Activated CD4-positive, CD25-positive, alpha-beta regulatory T cell treated with anti-CD3 and anti-CD28 coated beads, Interleukin-2, amount 50 U/mL, for 72 hours (primary cell): ENCODE results near the gene PPP6R2.

Experiments
- DNase-seq: peaks from one replicate; pipeline ENCODE4 v3.0.0; 2021

PPP6R2 gene

DNA sequence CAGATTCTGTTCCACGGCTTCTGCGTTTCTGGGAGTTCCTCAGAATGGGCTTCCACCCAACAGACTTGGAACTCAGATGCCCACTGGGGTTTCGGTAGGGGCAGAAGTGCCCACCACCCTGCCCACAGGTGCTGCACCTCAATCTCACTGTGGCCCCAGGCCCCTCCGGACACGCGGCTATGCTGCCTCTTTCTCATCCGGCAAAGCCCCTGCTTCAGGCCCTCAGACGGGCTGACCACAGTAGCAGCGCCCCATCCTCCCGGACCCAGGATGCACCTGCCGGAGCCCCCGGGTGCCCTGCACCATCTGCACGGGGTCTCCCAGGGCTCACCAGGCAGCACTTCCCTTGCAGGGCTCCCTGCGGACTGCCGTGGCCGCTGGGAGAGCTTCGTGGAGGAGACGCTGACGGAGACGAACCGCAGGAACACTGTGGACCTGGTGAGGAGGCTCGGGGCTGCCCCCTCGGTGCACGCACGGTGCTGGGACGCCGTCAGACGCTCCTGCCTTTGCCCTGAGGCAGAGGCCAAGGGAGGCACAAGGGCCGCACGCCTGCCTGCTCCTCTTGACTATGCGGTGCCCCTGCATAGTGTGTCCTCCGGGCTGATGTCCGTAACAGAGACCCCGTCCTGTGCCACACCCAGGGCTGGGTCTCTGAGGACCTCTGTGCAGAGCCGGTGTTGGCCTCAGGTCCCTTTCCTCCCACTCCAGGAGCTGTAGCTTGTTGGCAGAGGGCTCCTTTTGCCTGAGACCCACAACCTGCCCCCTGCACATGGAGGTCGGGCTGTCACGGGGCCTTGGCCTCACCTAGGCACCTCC lies 93.1 kb downstream of the PPP6R2 start:
- DNase-seq, result no peak

DNA sequence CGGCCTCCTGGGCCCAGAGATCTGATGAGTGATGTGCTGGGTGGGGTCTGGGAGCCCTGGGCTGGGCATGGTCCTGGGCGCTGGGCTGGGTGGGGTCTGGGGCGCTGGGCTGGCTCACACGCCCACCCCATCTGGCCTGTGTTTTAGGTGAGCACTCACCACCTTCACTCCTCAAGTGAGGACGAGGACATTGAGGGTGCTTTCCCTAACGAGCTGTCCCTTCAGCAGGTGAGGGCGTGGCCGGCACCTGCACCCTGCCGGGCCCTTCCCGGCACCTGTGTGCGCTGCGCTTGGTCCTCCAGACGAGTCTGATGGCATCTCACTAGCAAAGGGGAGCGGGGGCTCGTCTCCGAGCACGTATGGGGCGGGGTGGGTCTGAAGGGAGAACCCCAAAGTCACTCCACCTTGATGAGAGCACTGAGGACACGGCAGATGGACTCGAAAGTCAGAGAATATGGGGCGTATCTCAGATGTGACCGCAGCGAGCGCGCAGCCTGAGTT lies 93.8 kb downstream of the PPP6R2 start:
- DNase-seq, result no peak

DNA sequence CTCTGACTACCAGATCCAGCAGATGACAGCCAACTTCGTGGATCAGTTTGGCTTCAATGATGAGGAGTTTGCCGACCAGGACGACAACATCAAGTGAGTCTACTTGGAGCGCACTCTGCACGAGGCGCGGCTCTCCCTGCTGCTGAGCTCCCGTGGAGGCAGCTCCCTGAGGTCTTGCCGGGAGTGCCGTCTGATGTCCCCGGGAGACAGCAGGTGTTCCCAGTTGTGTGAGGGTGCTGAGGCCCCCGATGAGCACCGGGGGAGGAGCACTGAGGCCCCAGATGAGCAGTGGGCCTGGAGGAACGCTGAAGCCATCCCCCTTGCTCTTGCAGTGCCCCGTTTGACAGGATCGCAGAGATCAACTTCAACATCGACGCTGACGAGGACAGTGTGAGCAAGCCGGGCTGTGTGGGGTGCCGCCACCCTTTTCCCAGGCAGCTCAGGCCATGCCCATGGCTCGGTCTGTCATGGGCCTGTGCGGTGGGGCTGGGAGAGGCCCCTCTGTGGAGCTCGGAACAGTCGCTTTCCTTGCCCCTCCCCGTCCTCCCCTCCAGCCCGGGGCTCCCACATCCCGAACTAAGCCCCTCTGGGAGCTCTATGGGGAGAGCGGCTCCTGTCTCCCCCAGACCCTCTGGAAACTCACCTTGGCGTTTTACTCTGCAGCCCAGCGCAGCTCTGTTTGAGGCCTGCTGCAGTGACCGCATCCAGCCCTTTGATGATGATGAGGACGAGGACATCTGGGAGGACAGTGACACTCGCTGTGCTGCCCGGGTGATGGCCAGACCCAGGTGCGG lies 94.6 kb downstream of the PPP6R2 start:
- no peak for DNase-seq

DNA sequence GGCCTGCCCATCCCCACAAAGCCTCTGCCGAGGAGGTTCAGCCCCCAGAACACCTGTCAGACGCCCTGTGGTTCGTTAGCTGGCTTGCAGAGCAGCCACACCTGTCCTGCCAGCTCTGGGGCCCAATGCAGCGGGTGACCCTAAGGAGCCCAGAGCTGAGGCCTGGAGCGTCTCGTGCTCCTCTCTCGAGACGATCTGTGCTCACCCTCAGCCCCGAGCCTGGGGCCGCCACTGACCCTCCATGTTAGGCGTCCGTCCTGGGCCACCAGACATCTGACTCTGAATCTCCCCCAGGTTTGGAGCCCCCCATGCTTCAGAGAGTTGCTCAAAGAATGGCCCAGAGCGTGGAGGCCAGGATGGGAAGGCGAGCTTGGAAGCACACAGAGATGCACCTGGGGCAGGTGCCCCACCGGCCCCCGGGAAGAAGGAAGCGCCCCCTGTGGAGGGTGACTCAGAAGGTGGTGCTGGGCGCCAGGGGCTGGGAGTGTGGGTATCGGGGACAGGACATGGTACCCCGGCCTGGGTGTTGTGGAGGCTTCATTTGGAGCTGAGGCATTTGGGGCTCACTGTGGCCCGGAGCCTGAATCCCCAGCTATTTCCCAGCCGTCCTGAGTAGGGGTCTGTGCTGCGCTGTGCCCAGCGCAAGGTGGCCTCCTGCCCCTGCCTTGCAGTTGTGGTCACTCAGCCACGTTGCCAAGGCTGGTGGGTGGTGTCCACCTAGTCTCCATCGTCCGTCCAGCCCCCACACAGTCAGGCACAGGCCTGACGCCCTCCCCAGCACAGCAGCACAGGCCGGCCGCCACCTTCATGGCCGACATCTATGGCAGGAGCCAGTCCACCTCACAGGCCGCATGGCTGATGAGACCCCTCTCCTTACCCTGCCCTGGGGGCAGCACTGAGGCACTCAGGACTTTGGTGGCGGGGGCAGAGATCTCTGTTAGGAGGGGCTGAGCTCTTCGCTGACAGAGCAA lies 95.5 kb downstream of the PPP6R2 start:
- no peak for DNase-seq

DNA sequence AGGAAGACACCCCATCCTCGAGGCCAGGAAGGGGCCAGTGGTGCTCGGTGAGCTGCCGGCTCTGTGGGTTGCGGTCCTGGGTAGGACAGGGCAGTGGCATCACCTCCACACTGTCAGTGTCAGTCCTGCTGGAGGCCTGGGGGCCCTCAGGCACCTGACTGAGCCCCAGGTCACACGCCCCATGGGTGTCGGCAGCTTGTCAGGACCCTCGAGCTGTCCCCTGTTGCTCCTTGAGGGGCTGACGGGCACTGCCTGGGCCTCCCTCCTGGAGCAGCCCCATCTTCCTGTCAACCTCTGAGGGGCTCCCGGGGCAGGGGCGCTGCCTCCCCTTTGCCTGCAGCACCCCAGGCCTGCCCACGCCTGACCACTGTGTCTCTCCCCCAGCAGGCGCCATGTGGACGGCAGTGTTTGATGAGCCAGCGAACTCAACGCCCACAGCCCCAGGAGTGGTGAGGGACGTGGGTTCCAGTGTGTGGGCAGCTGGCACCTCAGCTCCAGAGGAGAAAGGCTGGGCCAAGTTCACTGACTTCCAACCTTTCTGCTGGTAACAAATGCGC lies 96.3 kb downstream of the PPP6R2 start:
- DNase-seq, result no peak

DNA sequence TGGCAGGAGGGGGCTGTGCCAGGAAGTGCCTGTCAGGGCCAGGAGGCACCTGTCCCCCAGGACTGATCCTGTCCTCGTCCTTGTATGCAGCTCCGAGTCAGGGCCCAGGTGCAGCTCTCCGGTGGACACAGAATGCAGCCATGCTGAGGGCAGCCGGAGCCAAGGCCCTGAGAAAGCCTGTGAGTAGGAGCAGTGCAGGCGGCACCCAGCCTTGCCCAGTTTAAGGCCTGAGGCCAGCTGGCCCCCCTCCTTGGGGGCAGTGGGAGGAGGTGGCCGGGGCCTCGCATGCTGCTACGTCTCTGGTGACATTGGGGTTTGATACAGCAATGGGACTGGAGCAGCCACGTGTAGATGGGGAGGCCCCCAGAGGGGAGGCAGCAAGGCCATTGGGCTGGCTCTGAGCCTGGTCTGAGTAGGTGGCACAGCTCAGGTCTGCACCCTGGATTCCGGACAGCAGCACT lies 96.8 kb downstream of the PPP6R2 start:
- DNase-seq, result no peak

DNA sequence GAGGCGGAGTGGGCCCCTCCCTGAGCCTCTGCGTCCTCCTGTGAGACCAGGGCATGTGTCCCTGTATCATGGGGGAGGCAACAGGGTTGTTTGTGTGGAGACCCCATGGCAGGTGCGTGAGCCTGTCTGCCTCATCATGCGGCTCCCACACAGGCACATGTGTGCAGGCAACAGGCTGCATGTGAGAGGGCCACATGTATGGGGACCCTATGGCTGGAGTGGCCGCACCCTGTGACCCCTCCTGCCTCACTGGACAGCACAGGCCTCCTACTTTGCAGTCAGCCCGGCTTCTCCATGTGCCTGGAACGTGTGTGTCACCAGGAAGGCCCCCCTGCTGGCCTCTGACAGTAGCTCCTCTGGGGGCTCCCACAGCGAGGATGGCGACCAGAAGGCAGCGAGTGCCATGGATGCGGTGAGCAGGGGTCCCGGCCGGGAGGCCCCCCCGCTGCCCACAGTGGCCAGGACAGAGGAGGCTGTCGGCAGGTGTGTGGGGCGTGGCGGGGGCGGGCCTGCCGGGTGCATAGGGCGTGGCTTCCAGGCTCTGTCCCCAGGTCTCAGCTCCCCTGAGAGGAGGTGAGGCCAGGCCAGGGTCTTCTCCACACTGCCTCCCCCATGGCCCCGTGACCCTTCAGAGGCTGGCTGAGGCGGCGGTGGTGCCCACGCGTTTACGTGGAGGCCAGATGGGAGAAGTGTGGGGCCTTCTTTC lies 97.6 kb downstream of the PPP6R2 start:
- DNase-seq, result no peak

DNA sequence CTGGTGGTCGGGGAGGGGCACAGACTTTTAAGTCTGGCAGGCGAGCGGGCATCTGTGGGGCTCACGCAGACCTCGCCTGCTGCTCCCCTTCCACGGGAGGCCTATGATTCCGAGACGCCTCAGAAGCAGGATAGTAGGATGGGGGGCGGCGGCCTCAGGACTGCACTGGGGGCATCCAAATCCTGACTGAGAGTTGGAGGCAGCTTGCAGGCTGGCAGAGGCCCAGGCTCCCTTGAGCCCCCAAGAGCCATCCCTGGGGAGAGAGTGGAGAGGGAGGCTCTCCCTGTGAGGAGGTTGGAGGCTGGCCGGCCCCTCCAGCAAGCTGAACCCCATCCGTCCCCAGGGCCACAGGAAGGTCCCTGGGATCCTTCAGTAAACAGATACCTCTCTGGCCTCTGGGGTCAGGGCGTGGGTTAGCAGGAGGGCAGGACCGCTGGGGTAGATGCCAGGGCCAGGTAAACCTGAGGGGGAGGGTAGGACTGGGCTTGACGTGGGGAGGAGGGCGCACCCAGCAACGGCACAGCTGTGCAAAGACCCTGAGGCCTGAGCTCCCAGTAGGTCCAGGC lies 98.4 kb downstream of the PPP6R2 start:
- DNase-seq, result no peak

DNA sequence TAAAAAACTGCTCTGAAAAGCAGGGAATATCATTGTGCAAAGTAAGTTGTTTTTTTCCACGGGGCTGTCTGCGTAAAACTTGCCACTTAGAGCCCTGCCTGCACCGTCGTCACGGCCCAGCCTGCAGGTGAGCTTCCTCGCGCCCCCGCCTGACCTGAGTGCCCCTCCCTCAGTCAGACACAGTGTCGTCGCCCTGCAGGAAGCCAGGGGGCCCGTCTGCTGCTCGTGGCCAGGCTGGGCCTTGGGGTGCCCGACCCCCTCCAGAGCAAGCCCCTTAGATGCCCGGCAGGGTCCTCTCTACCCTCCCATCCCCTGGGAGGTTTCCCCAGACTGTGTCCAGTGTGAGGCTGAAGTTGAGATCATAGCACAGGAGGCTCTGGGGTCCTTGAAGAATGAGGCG lies 100.1 kb downstream of the PPP6R2 start:
- DNase-seq, result no peak

DNA sequence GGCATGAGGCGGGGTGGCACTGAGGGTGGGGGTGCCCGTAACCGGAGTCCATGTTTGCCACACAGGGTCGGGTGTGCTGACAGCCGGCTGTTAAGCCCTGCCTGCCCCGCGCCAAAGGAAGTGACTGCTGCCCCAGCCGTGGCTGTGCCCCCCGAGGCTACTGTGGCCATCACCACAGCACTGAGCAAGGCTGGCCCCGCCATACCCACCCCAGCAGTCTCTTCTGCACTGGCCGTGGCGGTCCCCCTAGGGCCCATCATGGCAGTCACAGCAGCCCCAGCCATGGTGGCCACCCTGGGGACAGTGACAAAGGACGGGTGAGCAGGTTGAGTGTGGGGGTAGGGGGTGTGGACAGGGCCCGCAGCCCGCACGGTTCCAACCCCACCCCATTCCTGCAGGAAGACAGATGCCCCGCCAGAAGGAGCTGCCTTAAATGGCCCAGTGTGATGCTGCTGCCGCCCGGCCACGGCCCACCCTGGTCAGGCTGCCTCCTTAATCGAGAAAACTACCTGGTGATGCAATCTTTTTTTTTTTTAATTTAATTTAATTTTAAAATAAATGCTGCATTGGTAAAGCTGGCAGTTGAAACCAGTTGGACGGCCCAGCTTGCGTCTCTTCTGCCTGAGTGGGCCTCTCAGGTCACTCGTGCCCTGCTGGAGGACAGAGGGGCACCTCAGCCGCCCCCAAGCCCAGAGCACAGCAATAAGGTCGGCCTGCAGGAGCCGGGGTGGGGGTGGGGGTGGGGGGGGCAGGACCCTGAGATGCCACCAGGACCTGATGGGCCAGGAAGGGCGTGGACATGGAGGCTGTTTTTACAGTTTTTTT lies 100.9 kb downstream of the PPP6R2 start:
- no peak for DNase-seq

DNA sequence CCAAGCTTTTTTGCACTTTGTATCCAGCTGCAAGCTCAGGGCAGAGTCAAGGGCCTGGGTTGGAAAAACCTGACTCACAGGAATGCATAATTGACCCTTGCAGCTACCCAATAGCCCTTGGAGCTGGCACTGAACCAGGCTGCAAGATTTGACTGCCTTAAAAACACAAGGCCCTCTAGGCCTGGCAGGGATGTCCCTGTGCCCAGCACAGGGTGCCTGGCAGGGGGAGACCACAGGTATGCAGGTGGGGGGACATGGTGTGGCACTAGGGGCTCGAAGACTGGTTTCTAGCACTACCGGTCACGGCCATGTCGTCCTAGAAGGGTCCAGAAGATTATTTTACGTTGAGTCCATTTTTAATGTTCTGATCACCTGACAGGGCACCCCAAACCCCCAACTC lies 101.5 kb downstream of the PPP6R2 start:
- no peak for DNase-seq

DNA sequence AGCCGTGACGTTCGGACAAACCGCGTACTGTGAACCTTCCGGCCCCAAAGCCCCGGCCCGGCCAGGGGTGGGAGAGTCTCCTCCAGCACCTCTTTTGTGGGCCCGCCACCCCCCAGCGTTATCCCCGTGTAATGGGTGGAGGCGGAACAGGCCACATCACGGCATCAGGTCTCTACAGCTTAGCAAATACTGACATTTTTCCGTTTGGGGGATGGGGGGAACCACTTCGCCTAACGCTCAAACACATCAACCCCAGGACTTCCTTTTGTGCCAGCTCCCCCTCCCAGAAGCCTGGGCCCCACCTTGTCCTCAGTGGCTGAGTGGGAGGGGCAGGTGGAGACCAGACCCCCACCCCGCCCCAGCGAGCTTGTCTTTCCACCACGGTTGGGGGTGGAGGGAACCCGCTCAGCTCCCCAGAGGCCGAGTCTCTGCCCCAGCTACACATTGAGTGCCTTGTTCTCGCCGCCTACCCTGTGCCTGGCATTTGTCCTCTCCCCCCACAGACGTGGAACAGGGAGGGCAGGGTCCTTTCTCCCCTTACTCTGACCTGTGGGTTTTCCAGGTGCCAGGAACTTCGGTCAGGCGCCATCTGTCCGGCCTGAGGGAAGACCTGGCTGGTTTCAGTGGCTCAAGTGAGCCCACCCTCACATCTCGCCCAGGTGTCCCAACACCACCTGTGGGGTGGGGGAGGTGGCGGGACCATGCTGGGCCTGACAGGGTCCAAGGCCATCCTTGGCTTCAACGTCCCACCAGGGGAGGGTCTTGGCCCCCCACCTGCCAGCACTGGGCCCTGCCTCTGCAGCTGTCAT lies 102.1 kb downstream of the PPP6R2 start:
- DNase-seq, result no peak

DNA sequence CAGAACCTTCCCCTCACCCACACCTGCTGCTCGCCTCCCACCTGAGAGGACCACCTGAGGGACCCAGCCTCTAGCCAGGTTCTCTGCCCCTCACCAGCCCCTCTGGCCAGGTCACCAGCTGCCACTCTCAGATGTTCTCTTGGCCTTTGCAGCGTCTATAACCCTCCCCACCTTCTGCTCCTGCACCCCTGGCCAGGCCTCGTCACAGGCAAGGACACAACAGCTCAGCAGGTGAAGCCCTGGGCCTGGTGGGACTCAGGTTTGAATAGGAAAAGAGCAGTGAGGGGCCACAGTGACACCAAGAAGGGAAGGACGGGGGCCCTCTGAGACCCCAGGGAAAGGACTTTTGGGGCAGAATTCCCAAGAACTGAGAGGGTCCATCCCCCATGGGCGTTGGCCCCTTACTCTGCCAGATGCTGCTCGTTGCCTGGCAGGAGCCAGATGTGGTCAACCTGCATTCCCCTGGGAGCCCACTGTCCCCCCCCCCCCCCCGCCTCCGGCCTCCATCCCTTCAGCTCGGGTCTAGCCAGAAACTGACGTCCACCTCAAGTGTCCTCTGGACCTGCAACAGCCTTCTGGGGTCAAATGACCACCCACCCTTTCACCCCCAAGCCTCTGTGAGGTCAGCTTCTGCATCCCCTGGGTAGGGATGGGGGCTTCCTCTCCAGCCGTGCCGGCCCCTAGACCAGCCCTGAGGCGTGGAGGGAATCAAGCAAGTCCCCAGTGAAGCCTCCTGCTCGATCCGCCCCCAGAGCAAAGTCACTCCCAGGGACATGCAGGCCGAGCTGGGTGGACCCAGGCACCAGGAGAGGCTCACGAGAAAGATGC lies 103.0 kb downstream of the PPP6R2 start:
- no peak for DNase-seq

DNA sequence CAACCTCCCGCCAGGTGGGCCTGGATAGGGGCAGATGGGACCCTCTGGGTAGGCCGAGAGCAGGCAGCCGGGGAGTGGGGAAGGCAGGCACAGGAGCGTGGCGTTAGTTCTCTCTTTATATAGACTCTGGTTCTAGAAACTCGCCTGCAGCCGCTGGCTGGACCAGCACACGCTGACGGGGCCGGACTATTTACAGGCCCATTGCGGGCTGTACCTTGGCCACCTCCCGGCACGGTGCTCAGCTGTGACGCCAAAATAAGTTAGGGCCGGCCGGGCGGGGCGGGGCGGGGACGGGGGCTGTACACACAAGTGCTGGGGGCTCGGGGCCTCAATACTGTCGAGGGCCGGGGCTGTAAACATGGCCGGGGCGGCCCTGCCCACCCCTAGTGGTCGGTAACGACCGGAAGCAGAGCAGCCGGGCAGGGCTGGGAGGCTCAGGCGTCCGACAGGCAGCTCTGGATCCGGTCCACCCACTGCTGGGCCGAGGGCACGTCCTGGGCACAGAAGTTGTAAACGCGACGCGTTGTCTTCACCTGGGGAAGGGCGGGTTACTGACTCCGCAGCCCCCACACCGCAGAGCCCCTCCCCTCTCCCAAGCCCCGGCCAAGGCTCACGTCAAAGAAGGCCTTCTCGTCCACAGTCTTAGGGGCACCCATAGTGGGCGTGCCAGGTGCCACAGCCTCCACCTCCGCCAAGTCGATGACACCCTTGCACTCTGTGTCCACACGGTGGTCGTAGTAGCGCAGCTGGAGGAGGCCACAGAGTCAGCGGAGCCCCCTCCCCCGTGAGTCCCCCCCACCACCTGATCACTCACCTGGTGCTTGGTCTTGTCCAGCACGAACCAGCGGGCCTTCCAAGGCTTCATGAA lies 103.8 kb downstream of the PPP6R2 start:
- DNase-seq, result no peak

DNA sequence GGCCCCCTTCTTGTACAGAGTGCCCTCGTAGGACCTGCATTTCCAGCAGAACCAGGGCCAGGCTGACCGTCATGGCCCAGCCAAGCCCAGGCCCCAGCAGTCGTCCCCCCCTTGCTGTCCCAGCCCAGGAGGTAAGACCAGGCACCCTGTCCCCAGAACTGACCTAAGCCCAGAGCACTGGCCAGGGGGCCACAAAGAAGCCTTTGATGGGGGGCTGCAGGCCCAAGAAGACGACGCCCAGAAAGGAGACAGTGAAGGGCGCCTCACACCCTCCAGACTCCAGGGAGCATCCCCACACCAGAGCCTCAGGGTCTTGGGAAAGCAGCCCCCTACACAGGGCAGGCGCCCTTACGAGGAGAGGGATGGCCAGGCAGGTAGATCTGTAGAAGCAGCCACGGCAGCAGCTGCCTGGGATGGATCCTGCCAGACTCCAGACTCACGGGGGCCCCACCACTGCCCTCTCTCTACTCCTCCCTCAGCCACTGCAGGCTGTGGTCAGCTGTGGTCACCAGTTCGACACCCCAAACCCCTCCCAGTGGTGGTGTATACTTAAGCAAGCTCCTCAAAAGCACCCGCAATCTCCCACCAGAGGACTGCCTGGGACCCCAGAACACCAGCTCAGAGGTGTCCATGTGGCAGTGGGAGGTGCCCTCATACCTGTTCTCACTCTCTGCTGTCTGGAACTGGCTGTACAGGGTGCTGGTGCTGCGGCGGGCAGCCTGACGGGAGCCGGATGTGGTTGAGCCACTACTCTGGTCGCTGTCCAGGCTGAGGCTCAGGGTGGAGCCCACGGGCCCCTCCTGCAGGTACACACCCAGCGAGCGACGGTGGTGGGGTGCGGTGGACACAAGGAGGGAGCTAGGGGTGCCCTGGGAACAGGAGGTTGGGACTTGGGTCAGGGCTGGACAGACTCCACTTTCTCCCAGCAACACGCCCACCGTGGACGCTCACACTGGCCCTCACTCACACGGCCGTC lies 104.7 kb downstream of the PPP6R2 start:
- no peak for DNase-seq

DNA sequence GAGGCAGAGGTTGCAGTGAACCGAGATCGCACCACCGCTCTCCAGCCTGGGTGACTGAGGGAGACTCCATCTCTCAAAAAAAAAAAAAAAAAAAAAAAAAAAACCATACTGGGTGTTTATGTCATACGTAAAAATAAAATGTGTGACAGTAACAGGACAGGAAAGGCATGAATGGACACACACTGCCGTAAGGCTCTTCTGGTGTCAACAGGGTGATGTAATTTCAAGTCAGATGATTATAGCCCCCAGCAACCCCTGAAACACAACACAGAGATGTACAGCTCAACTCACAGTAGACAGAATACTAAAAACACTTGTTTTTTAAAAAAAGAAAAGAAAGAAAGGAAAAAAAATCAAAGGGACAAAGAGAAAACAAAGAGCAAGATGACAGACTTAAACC lies 109.5 kb downstream of the PPP6R2 start:
- DNase-seq, result no peak
